Measurements from ENCODE around the gene SPATA21.
A peak's percentile ranks its signal among the peaks of the same experiment; 100 is the strongest.

SPATA21 gene

DNA sequence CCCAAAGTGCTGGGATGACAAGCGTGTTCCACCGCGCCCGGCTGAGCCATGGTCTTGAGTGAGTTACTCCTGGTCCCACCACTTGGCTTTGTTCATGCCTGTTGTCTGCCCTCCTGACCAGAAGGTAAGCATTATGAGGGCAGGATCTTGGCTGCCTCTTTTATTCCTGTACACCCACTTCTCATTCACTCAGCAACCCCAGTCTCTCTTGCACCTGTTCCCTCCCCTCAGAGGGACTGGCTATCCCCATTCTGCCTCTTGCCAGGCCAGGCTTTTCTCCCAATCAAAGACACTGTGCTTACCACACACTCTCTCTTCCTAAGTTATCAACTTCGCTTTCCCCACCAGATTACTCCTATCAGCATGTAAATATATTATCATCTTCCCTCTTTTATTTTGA lies 26.4 kb downstream of the SPATA21 start:
- Histone ChIP-seq H3K4me1 (ENCODE audit: control insufficient read depth in 2 of 2, insufficient read depth in 1 of 2, low read depth in 1 of 2, low read length in 2 of 2) (no peaks in the 10 kb centered on the region), H2BK5ac (ENCODE audit: low read length) (no peak overlapping the region), H3K18ac (ENCODE audit: low read length) (no peak overlapping the region), H3K9me3 (replicated peaks in 1 of 2; ENCODE audit: control insufficient read depth in 2 of 2, insufficient read depth in 1 of 2, low read depth in 1 of 2, low read length in 2 of 2) (no peaks in the 10 kb centered on the region), H3K4me3 (ENCODE audit: low read length in 2 of 2) (no peak overlapping the region), H3K9ac (ENCODE audit: low read depth, low read length, poor library complexity) (no peak overlapping the region), H3K27ac (replicated peaks; ENCODE audit: low read length) (no peak overlapping the region), H3K79me1 (ENCODE audit: low read depth, low read length) (no peaks in the 10 kb centered on the region), H4K8ac (ENCODE audit: low read depth, low read length) (no peak overlapping the region), H2BK12ac (ENCODE audit: low read length) (no peak overlapping the region), H3K14ac (ENCODE audit: low read length) (no peak overlapping the region), H4K91ac (ENCODE audit: low read depth, low read length, poor library complexity) (no peak overlapping the region), H2AFZ (ENCODE audit: low read length) (no peak overlapping the region), H2BK120ac (ENCODE audit: low read depth, low read length) (no peak overlapping the region), H3K23ac (ENCODE audit: low read depth, low read length, poor library complexity) (no peak overlapping the region), H3K4me2 (ENCODE audit: insufficient read depth, low read length, poor library complexity, severe bottlenecking) (no peak overlapping the region), H3K36me3 (replicated peaks in 1 of 2; ENCODE audit: control insufficient read depth in 2 of 2, insufficient read depth in 2 of 2, low read length in 2 of 2) (no peaks in the 10 kb centered on the region), H3K4ac (ENCODE audit: low read length) (no peak overlapping the region), H2BK15ac (ENCODE audit: low read length) (no peak overlapping the region), H3K27me3 (ENCODE audit: control insufficient read depth in 3 of 3, insufficient read depth in 3 of 3, low read depth in 1 of 3, low read length in 3 of 3) (peaks cover 0 to 3% (median 0%) of the 10 kb centered on the region in 3 experiments), H2AK5ac (ENCODE audit: low read depth, low read length) (no peak overlapping the region)
- DNase-seq (ENCODE audit: low spot score), result no peak
- no CpG with 5 or more reads among the region's 5 CpGs for WGBS, 2 donors (ENCODE audit: extremely low coverage in 2 of 2, insufficient read length in 2 of 2, insufficient replicate concordance in 1 of 2)

DNA sequence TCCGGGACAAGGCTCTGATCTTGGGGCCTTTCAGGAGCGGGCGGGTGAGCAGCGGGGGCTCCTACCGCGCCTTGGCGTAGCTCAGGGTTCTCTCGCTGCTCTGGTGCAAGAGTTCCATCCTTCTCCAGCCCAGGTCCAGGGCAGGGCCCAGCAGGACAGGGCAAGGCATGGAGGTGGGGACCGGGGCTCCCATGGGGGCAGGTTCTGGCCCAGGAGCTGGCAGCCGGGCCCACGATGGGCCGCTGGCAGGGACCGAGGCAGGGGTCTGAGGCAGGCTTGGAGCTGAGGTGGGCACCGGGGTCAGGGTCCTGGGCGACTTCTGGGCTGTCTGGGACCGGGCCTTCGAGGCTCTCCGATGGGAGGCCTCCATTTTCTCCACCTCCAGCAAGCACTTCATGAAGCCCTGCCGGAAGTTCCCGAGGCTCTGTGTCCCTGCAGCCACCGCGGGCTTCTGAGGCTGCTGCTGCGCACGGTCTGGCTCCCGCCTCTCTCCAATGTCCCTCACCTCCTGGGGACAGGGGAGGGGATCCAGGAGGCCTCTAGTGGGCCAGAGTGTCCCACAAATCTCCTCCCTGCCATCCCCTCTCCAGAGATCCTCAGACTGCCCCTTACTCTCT lies 27.6 kb downstream of the SPATA21 start:
- Histone ChIP-seq H2AK5ac (ENCODE audit: low read depth, low read length) (peak overlapping the region; percentile 32), H3K4me1 (ENCODE audit: control insufficient read depth in 2 of 2, insufficient read depth in 1 of 2, low read depth in 1 of 2, low read length in 2 of 2) (no peaks in the 10 kb centered on the region), H3K23ac (ENCODE audit: low read depth, low read length, poor library complexity) (no peak overlapping the region), H4K91ac (ENCODE audit: low read depth, low read length, poor library complexity) (no peak overlapping the region), H2BK5ac (ENCODE audit: low read length) (no peak overlapping the region), H3K9me3 (replicated peaks in 1 of 2; ENCODE audit: control insufficient read depth in 2 of 2, insufficient read depth in 1 of 2, low read depth in 1 of 2, low read length in 2 of 2) (no peaks in the 10 kb centered on the region), H3K18ac (ENCODE audit: low read length) (peak overlapping the region; percentile 57), H3K4me3 (ENCODE audit: low read length in 2 of 2) (no peak overlapping the region), H3K14ac (ENCODE audit: low read length) (no peak overlapping the region), H2BK120ac (ENCODE audit: low read depth, low read length) (no peak overlapping the region), H3K79me1 (ENCODE audit: low read depth, low read length) (no peaks in the 10 kb centered on the region), H4K8ac (ENCODE audit: low read depth, low read length) (peak overlapping the region; percentile 65), H3K36me3 (replicated peaks in 1 of 2; ENCODE audit: control insufficient read depth in 2 of 2, insufficient read depth in 2 of 2, low read length in 2 of 2) (no peaks in the 10 kb centered on the region), H3K4me2 (ENCODE audit: insufficient read depth, low read length, poor library complexity, severe bottlenecking) (no peak overlapping the region), H3K4ac (ENCODE audit: low read length) (peak overlapping the region; percentile 66), H3K9ac (ENCODE audit: low read depth, low read length, poor library complexity) (no peak overlapping the region), H3K27me3 (ENCODE audit: control insufficient read depth in 3 of 3, insufficient read depth in 3 of 3, low read depth in 1 of 3, low read length in 3 of 3) (peaks cover 0 to 3% (median 0%) of the 10 kb centered on the region in 3 experiments), H2BK15ac (ENCODE audit: low read length) (peak overlapping the region; percentile 49), H2BK12ac (ENCODE audit: low read length) (no peak overlapping the region), H2AFZ (ENCODE audit: low read length) (peak overlapping the region; percentile 65), H3K27ac (replicated peaks; ENCODE audit: low read length) (no peak overlapping the region)
- no peak for DNase-seq (ENCODE audit: low spot score)
- WGBS, 2 donors (ENCODE audit: extremely low coverage in 2 of 2, insufficient read length in 2 of 2, insufficient replicate concordance in 1 of 2), result no CpG with 5 or more reads among the region's 25 CpGs

DNA sequence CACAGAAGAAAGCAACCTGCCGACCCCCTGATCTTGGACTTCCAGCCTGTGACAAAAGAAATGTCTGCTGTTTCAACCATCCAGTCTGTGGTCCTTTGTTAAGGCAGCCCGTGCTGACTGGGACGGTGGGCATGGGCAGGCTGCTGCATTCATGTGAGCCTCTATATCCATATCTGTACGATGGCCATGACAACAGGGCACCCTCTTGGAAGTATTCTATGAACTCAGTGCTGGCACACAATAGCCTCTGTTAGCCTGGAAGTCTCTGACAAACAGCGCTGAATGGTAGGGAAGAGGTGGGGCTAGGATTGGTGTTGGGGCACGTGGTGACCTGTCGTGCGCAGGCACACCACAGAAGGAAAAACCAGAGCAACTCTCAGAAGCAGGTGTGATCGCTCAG lies 30.4 kb downstream of the SPATA21 start:
- Histone ChIP-seq H3K79me1 (ENCODE audit: low read depth, low read length) (no peaks in the 10 kb centered on the region), H3K4me2 (ENCODE audit: insufficient read depth, low read length, poor library complexity, severe bottlenecking) (no peak overlapping the region), H4K91ac (ENCODE audit: low read depth, low read length, poor library complexity) (peak overlapping the region; percentile 22), H2BK5ac (ENCODE audit: low read length) (no peak overlapping the region), H3K23ac (ENCODE audit: low read depth, low read length, poor library complexity) (no peak overlapping the region), H3K18ac (ENCODE audit: low read length) (no peak overlapping the region), H2BK120ac (ENCODE audit: low read depth, low read length) (no peak overlapping the region), H2AFZ (ENCODE audit: low read length) (no peak overlapping the region), H3K4me1 (ENCODE audit: control insufficient read depth in 2 of 2, insufficient read depth in 1 of 2, low read depth in 1 of 2, low read length in 2 of 2) (no peaks in the 10 kb centered on the region), H3K9me3 (replicated peaks in 1 of 2; ENCODE audit: control insufficient read depth in 2 of 2, insufficient read depth in 1 of 2, low read depth in 1 of 2, low read length in 2 of 2) (no peaks in the 10 kb centered on the region), H2BK12ac (ENCODE audit: low read length) (no peak overlapping the region), H3K36me3 (replicated peaks in 1 of 2; ENCODE audit: control insufficient read depth in 2 of 2, insufficient read depth in 2 of 2, low read length in 2 of 2) (no peaks in the 10 kb centered on the region), H2AK5ac (ENCODE audit: low read depth, low read length) (no peak overlapping the region), H4K8ac (ENCODE audit: low read depth, low read length) (no peak overlapping the region), H3K14ac (ENCODE audit: low read length) (no peak overlapping the region), H3K4me3 (ENCODE audit: low read length in 2 of 2) (no peak overlapping the region), H3K27me3 (ENCODE audit: control insufficient read depth in 3 of 3, insufficient read depth in 3 of 3, low read depth in 1 of 3, low read length in 3 of 3) (peaks cover 0 to 3% (median 0%) of the 10 kb centered on the region in 3 experiments), H3K4ac (ENCODE audit: low read length) (no peak overlapping the region), H3K27ac (replicated peaks; ENCODE audit: low read length) (no peak overlapping the region), H3K9ac (ENCODE audit: low read depth, low read length, poor library complexity) (no peak overlapping the region), H2BK15ac (ENCODE audit: low read length) (no peak overlapping the region)
- DNase-seq (ENCODE audit: low spot score), result no peak
- WGBS, 2 donors (ENCODE audit: extremely low coverage in 2 of 2, insufficient read length in 2 of 2, insufficient replicate concordance in 1 of 2), result no CpG with 5 or more reads among the region's 9 CpGs

DNA sequence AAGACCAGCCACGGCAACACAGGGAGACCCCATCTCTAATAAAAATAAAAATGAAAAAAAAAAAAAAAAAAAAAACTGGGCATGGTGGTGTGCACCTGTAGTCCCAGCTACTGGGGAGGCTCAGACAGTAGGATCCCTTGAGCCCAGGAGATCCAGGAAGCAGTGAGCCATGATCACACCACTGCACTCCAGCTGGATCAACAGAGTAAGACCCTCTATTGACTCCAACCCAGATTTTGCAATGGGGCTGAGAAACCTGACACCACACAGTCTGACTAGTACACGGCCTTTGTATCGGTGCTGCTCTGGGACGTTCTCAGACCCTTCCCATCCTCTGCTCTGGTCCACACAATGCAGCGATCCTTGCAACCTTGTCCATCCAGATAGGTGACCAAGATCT lies 31.8 kb downstream of the SPATA21 start:
- H3K4me2 ChIP-seq (ENCODE audit: insufficient read depth, low read length, poor library complexity, severe bottlenecking), result no peak overlapping the region
- no peak overlapping the region for H4K8ac ChIP-seq (ENCODE audit: low read depth, low read length)
- no peak overlapping the region for H2AFZ ChIP-seq (ENCODE audit: low read length)
- no peaks in the 10 kb centered on the region for H3K4me1 ChIP-seq (ENCODE audit: control insufficient read depth in 2 of 2, insufficient read depth in 1 of 2, low read depth in 1 of 2, low read length in 2 of 2)
- H2BK12ac ChIP-seq (ENCODE audit: low read length), result no peak overlapping the region
- H3K4ac ChIP-seq (ENCODE audit: low read length), result no peak overlapping the region
- H3K14ac ChIP-seq (ENCODE audit: low read length), result no peak overlapping the region
- no peaks in the 10 kb centered on the region for H3K9me3 ChIP-seq (replicated peaks in 1 of 2; ENCODE audit: control insufficient read depth in 2 of 2, insufficient read depth in 1 of 2, low read depth in 1 of 2, low read length in 2 of 2)
- no CpG with 5 or more reads among the region's 5 CpGs for WGBS, 2 donors (ENCODE audit: extremely low coverage in 2 of 2, insufficient read length in 2 of 2, insufficient replicate concordance in 1 of 2)
- H3K4me3 ChIP-seq (ENCODE audit: low read length in 2 of 2), result no peak overlapping the region
- H3K27me3 ChIP-seq (ENCODE audit: control insufficient read depth in 3 of 3, insufficient read depth in 3 of 3, low read depth in 1 of 3, low read length in 3 of 3), result no peaks in the 10 kb centered on the region
- H3K27ac ChIP-seq (replicated peaks; ENCODE audit: low read length), result no peak overlapping the region
- no peak overlapping the region for H2AK5ac ChIP-seq (ENCODE audit: low read depth, low read length)
- H3K79me1 ChIP-seq (ENCODE audit: low read depth, low read length), result no peaks in the 10 kb centered on the region
- H3K36me3 ChIP-seq (replicated peaks in 1 of 2; ENCODE audit: control insufficient read depth in 2 of 2, insufficient read depth in 2 of 2, low read length in 2 of 2), result peaks cover 0 to 3% of the 10 kb centered on the region in 2 donors
- H3K18ac ChIP-seq (ENCODE audit: low read length), result no peak overlapping the region
- H2BK15ac ChIP-seq (ENCODE audit: low read length), result no peak overlapping the region
- no peak overlapping the region for H3K9ac ChIP-seq (ENCODE audit: low read depth, low read length, poor library complexity)
- H2BK5ac ChIP-seq (ENCODE audit: low read length), result no peak overlapping the region
- DNase-seq (ENCODE audit: low spot score), result no peak
- no peak overlapping the region for H3K23ac ChIP-seq (ENCODE audit: low read depth, low read length, poor library complexity)
- H2BK120ac ChIP-seq (ENCODE audit: low read depth, low read length), result no peak overlapping the region
- no peak overlapping the region for H4K91ac ChIP-seq (ENCODE audit: low read depth, low read length, poor library complexity)

All from neuronal stem cell (in vitro differentiated cells).